ENCODE measurements around the gene TIAM1.

The TIAM1 gene

DNA sequence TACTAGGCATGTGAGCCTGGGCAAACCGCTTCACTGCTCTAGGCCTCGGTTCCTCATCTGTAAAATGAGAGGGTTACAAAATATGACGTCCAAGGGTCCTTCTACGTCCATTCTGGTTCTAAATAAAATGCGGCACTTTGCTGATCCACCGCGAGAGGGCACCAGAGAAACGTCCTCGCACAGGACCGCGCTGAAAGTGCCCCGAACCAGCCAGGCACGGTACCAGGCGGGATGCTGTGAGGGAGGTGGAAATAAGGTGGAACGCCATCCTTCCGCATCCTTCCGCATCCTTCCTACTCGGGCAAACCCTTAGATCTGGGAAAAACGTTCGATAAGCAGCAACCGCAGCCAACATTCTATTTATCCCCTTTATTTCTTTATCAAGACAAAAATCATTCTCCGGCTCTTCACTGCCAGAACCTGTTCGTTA, 245.5 kb downstream of the TIAM1 start:
- ATAC-seq (ENCODE audit: insufficient read depth, low read depth) = peak; percentile 89
- no peaks in the 10 kb centered on the region for H4K20me1 ChIP-seq (ENCODE audit: insufficient read depth, low read length)
- H3K4me3 ChIP-seq (ENCODE audit: low read depth in 1 of 2, low read length in 2 of 2) = no peak overlapping the region
- H3K27ac ChIP-seq (ENCODE audit: low read length) = no peak overlapping the region
- H3K36me3 ChIP-seq (ENCODE audit: insufficient read depth, low read length) = no peaks in the 10 kb centered on the region
- DNase-seq = peak; percentile 67
- no peak overlapping the region for H2AFZ ChIP-seq (ENCODE audit: low read depth, low read length)
- no peaks in the 10 kb centered on the region for H3K9me3 ChIP-seq (ENCODE audit: insufficient read depth, low read length, severe bottlenecking)
- 0 out of 2 replicates have a peak, but pooled peaks cover 4% of the 10 kb centered on the region for H3K4me1 ChIP-seq (ENCODE audit: insufficient read depth, low read length)
- H3K9ac ChIP-seq (ENCODE audit: low read depth, low read length) = no peak overlapping the region
- no peaks in the 10 kb centered on the region for H3K79me2 ChIP-seq (ENCODE audit: insufficient read depth, low read length)
- H3K27me3 ChIP-seq (ENCODE audit: insufficient read depth, low read length, poor library complexity) = no peaks in the 10 kb centered on the region
- no peak overlapping the region for H3K4me2 ChIP-seq (ENCODE audit: insufficient read depth, low read length)
- TF ChIP-seq, protein P1, sequence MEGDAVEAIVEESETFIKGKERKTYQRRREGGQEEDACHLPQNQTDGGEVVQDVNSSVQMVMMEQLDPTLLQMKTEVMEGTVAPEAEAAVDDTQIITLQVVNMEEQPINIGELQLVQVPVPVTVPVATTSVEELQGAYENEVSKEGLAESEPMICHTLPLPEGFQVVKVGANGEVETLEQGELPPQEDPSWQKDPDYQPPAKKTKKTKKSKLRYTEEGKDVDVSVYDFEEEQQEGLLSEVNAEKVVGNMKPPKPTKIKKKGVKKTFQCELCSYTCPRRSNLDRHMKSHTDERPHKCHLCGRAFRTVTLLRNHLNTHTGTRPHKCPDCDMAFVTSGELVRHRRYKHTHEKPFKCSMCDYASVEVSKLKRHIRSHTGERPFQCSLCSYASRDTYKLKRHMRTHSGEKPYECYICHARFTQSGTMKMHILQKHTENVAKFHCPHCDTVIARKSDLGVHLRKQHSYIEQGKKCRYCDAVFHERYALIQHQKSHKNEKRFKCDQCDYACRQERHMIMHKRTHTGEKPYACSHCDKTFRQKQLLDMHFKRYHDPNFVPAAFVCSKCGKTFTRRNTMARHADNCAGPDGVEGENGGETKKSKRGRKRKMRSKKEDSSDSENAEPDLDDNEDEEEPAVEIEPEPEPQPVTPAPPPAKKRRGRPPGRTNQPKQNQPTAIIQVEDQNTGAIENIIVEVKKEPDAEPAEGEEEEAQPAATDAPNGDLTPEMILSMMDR (IDR thresholded peaks at IDR 0.05; ENCODE audit: borderline replicate concordance, extremely low read depth, low read length, poor library complexity, severe bottlenecking) = peak; percentile 97
- TF ChIP-seq EZH2 (IDR thresholded peaks at IDR 0.05; ENCODE audit: borderline replicate concordance, low read depth, low read length, severe bottlenecking) = no peak

DNA sequence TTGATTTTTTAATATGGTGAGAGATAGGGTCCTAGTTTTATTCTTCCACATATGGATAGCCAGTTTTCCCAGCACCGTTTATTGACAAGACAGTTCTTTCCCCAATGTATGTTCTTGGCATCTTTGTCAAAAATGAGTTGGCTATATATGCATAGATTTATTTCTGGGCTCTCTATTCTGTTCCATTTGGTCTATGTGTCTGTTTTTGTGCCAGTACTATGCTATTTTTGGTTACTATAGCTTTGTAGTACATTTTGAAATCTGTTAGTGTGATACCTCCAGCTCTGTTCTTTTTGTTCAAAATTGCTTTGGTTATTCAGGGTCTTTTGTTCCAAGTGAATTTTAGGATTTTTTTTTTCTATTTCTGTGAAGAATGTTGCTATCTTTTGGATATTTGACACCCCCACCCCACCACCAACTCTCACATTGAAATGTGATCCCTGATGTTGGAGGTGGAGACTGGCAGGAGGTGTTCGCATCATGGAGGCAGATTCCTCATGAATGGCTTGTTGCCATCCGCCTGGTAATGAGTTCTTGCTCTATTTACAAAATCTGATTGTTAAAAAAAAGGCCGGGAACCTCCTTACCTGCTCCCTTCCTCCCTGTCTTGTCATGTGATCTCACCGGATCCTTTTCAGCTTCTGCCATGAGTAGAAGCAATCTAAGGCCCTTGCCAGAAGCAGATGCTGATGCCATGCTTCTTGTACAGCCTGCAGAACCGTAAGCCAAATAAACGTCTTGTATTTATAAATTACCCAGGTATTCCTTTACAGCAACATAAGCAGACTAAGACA, 251.0 kb downstream of the TIAM1 start:
- Histone ChIP-seq H3K36me3 (ENCODE audit: insufficient read depth, low read length) (no peaks in the 10 kb centered on the region), H3K27ac (ENCODE audit: low read length) (no peak overlapping the region), H3K9me3 (ENCODE audit: insufficient read depth, low read length, severe bottlenecking) (no peaks in the 10 kb centered on the region), H3K9ac (ENCODE audit: low read depth, low read length) (no peak overlapping the region), H3K4me3 (ENCODE audit: low read depth in 1 of 2, low read length in 2 of 2) (no peak overlapping the region), H2AFZ (ENCODE audit: low read depth, low read length) (no peak overlapping the region), H3K4me2 (ENCODE audit: insufficient read depth, low read length) (no peak overlapping the region), H4K20me1 (ENCODE audit: insufficient read depth, low read length) (no peaks in the 10 kb centered on the region), H3K27me3 (ENCODE audit: insufficient read depth, low read length, poor library complexity) (no peaks in the 10 kb centered on the region), H3K79me2 (ENCODE audit: insufficient read depth, low read length) (no peaks in the 10 kb centered on the region), H3K4me1 (ENCODE audit: insufficient read depth, low read length) (no peaks in the 10 kb centered on the region)
- no peak for DNase-seq
- no peak for ATAC-seq (ENCODE audit: insufficient read depth, low read depth)
- no peak for TF ChIP-seq EZH2 (IDR thresholded peaks at IDR 0.05; ENCODE audit: borderline replicate concordance, low read depth, low read length, severe bottlenecking)
- TF ChIP-seq, protein P1 (IDR thresholded peaks at IDR 0.05; ENCODE audit: borderline replicate concordance, extremely low read depth, low read length, poor library complexity, severe bottlenecking) = no peak

DNA sequence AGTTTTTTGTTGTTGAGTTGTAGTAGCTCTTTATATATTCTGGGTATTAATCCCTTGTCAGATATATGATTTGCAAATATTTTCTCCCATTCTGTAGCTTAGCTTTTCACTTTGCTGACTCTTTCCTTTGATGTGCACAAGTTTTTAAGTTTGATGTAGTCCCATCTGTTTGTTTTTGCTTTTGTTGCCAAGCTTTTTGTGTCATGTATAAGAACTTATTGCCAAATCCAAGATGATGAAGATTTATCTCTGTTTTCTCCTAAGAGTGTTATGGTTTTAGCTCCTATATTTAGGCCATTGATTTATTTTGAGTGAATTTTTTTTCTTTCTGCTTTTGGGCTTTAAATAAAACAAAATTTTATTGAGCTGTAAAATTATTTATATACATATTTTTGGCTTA, 253.7 kb downstream of the TIAM1 start:
- Histone ChIP-seq H3K4me3 (ENCODE audit: low read depth in 1 of 2, low read length in 2 of 2) (no peak overlapping the region), H3K4me1 (ENCODE audit: insufficient read depth, low read length) (no peaks in the 10 kb centered on the region), H3K27ac (ENCODE audit: low read length) (no peak overlapping the region), H3K4me2 (ENCODE audit: insufficient read depth, low read length) (no peak overlapping the region), H3K27me3 (ENCODE audit: insufficient read depth, low read length, poor library complexity) (no peaks in the 10 kb centered on the region), H3K9ac (ENCODE audit: low read depth, low read length) (no peak overlapping the region), H3K79me2 (ENCODE audit: insufficient read depth, low read length) (no peaks in the 10 kb centered on the region), H3K36me3 (ENCODE audit: insufficient read depth, low read length) (no peaks in the 10 kb centered on the region), H3K9me3 (ENCODE audit: insufficient read depth, low read length, severe bottlenecking) (no peaks in the 10 kb centered on the region), H2AFZ (ENCODE audit: low read depth, low read length) (no peak overlapping the region), H4K20me1 (ENCODE audit: insufficient read depth, low read length) (no peaks in the 10 kb centered on the region)
- no peak for DNase-seq
- ATAC-seq (ENCODE audit: insufficient read depth, low read depth) = no peak
- TF ChIP-seq, protein P1 (IDR thresholded peaks at IDR 0.05; ENCODE audit: borderline replicate concordance, extremely low read depth, low read length, poor library complexity, severe bottlenecking) = no peak
- TF ChIP-seq EZH2 (IDR thresholded peaks at IDR 0.05; ENCODE audit: borderline replicate concordance, low read depth, low read length, severe bottlenecking) = no peak

Measured in DND-41 (cell line).